Immature natural killer cell (primary cell): Measurements from ENCODE around the gene PCDHGC3. TPM values are rescaled to one million over a fixed set of nuclear protein-coding genes. Genes with fewer than 3 reads are reported as not detected.

Experiments used
- DNase-seq, 3 donors: peaks; one replicate each; pipeline ENCODE4 v3.0.0; 2022; ENCODE audit warnings: mixed read lengths in 1 of 3
- H3K27ac Mint-ChIP-seq, 6 donors: one replicate each; pipeline ENCODE4 v1.8.0; 2020; ENCODE audit warnings: mixed read lengths in 6 of 6, mild to moderate bottlenecking in 5 of 6, inconsistent platforms in 4 of 6, moderate library complexity in 3 of 6
- H3K27me3 Mint-ChIP-seq, 3 donors: one replicate each; pipeline ENCODE4 v1.8.0; 2020 to 2021; ENCODE audit warnings: low read depth in 3 of 3, mild to moderate bottlenecking in 3 of 3, mixed read lengths in 3 of 3, moderate library complexity in 3 of 3, inconsistent platforms in 1 of 3
- H3K36me3 Mint-ChIP-seq, 3 donors: one replicate each; pipeline ENCODE4 v1.8.0; 2020; ENCODE audit warnings: mixed read lengths in 3 of 3, inconsistent platforms in 2 of 3, mild to moderate bottlenecking in 2 of 3
- H3K4me1 Mint-ChIP-seq, 2 donors: one replicate each; pipeline ENCODE4 v1.8.0; 2020; ENCODE audit warnings: inconsistent platforms in 2 of 2, mild to moderate bottlenecking in 2 of 2, mixed read lengths in 2 of 2, moderate library complexity in 1 of 2
- H3K4me3 Mint-ChIP-seq, 5 donors: one replicate each; pipeline ENCODE4 v1.8.0; 2020; ENCODE audit warnings: mild to moderate bottlenecking in 5 of 5, mixed read lengths in 5 of 5, inconsistent platforms in 3 of 5, moderate library complexity in 3 of 5
- H3K9me3 Mint-ChIP-seq, 6 donors: one replicate each; pipeline ENCODE4 v1.8.0; 2020; ENCODE audit warnings: mild to moderate bottlenecking in 6 of 6, mixed read lengths in 6 of 6, inconsistent platforms in 4 of 6, moderate library complexity in 3 of 6
- polyA plus RNA-seq, 3 donors: library from polyadenylated mRNA; unstranded; fragments of 300-500 nt; fragmentation: Illumina TruSeq; gene quantifications; one replicate each; pipeline ENCODE4 v1.2.3, GENCODE V29; 2021

The PCDHGC3 gene
- polyA plus RNA-seq, 3 donors from 2014 or later, result 0.63 to 1.3 (median 0.77) TPM

DNA sequence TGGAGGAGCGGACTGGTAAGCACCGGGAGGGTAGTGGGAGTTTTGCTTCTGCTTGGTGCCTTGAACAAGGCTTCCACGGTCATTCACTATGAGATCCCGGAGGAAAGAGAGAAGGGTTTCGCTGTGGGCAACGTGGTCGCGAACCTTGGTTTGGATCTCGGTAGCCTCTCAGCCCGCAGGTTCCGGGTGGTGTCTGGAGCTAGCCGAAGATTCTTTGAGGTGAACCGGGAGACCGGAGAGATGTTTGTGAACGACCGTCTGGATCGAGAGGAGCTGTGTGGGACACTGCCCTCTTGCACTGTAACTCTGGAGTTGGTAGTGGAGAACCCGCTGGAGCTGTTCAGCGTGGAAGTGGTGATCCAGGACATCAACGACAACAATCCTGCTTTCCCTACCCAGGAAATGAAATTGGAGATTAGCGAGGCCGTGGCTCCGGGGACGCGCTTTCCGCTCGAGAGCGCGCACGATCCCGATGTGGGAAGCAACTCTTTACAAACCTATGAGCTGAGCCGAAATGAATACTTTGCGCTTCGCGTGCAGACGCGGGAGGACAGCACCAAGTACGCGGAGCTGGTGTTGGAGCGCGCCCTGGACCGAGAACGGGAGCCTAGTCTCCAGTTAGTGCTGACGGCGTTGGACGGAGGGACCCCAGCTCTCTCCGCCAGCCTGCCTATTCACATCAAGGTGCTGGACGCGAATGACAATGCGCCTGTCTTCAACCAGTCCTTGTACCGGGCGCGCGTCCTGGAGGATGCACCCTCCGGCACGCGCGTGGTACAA lies 556 bp downstream of the PCDHGC3 start:
- no peaks in the 10 kb centered on the region for H3K36me3 Mint-ChIP-seq
- DNase-seq, result no peak
- peaks cover 19 to 20% of the 10 kb centered on the region in 2 donors for H3K4me1 Mint-ChIP-seq
- no peak overlapping the region for H3K27ac Mint-ChIP-seq
- peaks cover 15 to 36% (median 25%) of the 10 kb centered on the region in 3 donors for H3K27me3 Mint-ChIP-seq
- H3K9me3 Mint-ChIP-seq, result no peaks in the 10 kb centered on the region
- H3K4me3 Mint-ChIP-seq, result peak overlapping the region; percentile 64 to 88 (median 71)

DNA sequence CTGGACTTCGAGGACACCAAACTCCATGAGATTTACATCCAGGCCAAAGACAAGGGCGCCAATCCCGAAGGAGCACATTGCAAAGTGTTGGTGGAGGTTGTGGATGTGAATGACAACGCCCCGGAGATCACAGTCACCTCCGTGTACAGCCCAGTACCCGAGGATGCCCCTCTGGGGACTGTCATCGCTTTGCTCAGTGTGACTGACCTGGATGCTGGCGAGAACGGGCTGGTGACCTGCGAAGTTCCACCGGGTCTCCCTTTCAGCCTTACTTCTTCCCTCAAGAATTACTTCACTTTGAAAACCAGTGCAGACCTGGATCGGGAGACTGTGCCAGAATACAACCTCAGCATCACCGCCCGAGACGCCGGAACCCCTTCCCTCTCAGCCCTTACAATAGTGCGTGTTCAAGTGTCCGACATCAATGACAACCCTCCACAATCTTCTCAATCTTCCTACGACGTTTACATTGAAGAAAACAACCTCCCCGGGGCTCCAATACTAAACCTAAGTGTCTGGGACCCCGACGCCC lies 1.3 kb downstream of the PCDHGC3 start:
- H3K27ac Mint-ChIP-seq, result no peak overlapping the region
- peaks cover 15 to 40% (median 25%) of the 10 kb centered on the region in 3 donors for H3K27me3 Mint-ChIP-seq
- peaks cover 19 to 20% of the 10 kb centered on the region in 2 donors for H3K4me1 Mint-ChIP-seq
- H3K36me3 Mint-ChIP-seq, result no peaks in the 10 kb centered on the region
- H3K9me3 Mint-ChIP-seq, result no peaks in the 10 kb centered on the region
- H3K4me3 Mint-ChIP-seq, result peak overlapping the region in 3 of 5 donors; percentile 71 to 88 (median 75)
- DNase-seq, result no peak

DNA sequence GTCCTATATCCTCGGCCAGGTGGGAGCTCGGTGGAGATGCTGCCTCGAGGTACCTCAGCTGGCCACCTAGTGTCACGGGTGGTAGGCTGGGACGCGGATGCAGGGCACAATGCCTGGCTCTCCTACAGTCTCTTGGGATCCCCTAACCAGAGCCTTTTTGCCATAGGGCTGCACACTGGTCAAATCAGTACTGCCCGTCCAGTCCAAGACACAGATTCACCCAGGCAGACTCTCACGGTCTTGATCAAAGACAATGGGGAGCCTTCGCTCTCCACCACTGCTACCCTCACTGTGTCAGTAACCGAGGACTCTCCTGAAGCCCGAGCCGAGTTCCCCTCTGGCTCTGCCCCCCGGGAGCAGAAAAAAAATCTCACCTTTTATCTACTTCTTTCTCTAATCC lies 2.0 kb downstream of the PCDHGC3 start:
- no peak overlapping the region for H3K4me3 Mint-ChIP-seq

DNA sequence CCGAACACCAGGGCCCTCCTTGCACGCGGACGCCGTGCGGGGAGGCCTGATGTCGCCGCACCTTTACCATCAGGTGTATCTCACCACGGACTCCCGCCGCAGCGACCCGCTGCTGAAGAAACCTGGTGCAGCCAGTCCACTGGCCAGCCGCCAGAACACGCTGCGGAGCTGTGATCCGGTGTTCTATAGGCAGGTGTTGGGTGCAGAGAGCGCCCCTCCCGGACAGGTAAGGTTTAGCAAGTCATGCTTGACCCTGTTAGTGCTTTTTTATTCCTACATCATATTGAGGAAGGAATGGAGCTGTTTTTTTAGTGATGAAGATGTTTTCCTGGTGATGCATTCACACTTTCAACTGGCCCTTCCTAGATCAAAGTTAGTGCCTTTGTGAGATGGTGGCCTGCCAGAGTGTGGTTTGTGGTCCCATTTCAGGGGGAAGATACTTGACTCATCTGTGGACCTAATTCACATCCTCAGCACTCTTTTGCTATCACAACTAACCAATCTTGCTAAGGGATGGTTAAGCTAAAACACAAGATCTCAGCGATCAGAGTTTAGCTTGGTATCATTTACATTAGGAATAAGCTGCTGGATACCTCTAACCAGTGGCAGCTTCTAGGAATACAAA lies 2.7 kb downstream of the PCDHGC3 start:
- Mint-ChIP-seq H3K27me3 (peaks cover 15 to 45% (median 33%) of the 10 kb centered on the region in 3 donors), H3K27ac (no peak overlapping the region)

More for the DNA sequence above, 2.0 kb downstream of the PCDHGC3 start:
- Mint-ChIP-seq H3K4me1 (peaks cover 19 to 20% of the 10 kb centered on the region in 2 donors), H3K36me3 (no peaks in the 10 kb centered on the region), H3K9me3 (no peaks in the 10 kb centered on the region), H3K27me3 (peaks cover 15 to 45% (median 29%) of the 10 kb centered on the region in 3 donors), H3K27ac (no peak overlapping the region)
- DNase-seq, result no peak

DNA sequence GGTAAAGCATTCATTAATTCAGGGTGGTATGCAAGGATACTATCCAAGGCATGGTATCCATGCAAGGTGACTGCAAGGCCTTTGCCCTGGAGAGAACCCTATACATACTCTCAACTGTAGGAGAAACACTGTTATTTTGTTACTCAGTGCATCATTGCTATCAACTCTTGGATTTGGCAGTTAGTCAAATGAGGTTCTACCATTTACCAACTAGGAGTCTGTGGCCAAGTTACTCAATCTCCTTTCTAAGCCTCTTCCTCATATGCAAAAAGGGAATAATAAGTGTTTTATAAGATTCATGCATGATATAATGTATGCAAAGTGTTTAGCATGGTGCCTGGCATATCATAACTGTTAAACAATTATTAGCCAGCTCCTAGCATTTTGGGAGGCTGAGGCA lies 4.0 kb downstream of the PCDHGC3 start:
- H3K9me3 Mint-ChIP-seq, result no peaks in the 10 kb centered on the region
- H3K4me3 Mint-ChIP-seq, result no peak overlapping the region

More for the DNA sequence above, 2.7 kb downstream of the PCDHGC3 start:
- Mint-ChIP-seq H3K4me1 (peaks cover 19 to 20% of the 10 kb centered on the region in 2 donors), H3K4me3 (no peak overlapping the region), H3K9me3 (no peaks in the 10 kb centered on the region), H3K36me3 (no peaks in the 10 kb centered on the region)
- no peak for DNase-seq

DNA sequence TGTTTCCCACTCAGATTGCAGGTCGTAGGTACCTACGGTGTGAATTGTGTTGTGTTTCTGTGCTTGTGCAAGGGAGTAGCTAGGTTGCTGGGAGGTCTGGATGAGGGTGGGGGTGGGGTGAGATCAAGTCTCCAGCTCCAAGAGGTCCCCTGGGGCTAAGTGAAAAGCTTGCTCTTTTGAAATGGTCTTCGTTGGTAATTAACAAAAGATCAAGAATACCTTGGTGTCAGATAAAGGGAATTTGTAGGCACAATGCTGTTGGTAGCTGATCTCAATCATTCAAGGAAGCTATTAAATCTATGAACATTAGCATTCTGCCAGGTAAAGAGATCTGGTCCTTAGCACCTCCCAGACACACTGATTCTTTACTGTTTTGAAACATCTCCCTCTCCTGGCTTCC lies 8.1 kb downstream of the PCDHGC3 start:
- peaks cover 2 to 9% of the 10 kb centered on the region in 2 donors for H3K4me1 Mint-ChIP-seq
- H3K4me3 Mint-ChIP-seq, result no peak overlapping the region
- H3K27ac Mint-ChIP-seq, result no peak overlapping the region
- no peak for DNase-seq
- H3K9me3 Mint-ChIP-seq, result peaks cover 0 to 3% (median 0%) of the 10 kb centered on the region in 6 donors
- no peaks in the 10 kb centered on the region for H3K36me3 Mint-ChIP-seq
- peaks cover 8 to 42% (median 21%) of the 10 kb centered on the region in 3 donors for H3K27me3 Mint-ChIP-seq

More for the DNA sequence above, 4.0 kb downstream of the PCDHGC3 start:
- H3K27ac Mint-ChIP-seq, result no peak overlapping the region
- H3K36me3 Mint-ChIP-seq, result no peaks in the 10 kb centered on the region
- DNase-seq, result no peak
- peaks cover 20 to 26% of the 10 kb centered on the region in 2 donors for H3K4me1 Mint-ChIP-seq
- peaks cover 15 to 48% (median 37%) of the 10 kb centered on the region in 3 donors for H3K27me3 Mint-ChIP-seq

DNA sequence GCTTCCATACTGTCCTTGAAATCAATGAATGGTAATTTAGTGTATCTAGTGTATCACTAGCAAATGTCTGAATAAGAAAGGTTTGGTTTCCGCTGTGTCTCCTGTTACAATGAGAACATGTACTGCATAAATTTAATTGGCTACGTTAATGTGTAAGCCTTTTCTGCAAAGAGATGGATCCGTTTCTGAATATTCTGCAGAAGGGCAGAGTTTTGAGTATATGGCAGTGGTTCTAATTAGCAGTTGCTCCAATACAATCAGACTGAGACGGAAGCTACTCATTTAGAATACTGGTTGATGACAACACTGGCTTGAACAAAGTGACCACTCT lies 8.5 kb downstream of the PCDHGC3 start:
- DNase-seq, result no peak
- H3K9me3 Mint-ChIP-seq, result peaks cover 0 to 3% (median 0%) of the 10 kb centered on the region in 6 donors
- no peak overlapping the region for H3K27ac Mint-ChIP-seq
- H3K27me3 Mint-ChIP-seq, result peaks cover 8 to 41% (median 21%) of the 10 kb centered on the region in 3 donors
- peaks cover 2 to 9% of the 10 kb centered on the region in 2 donors for H3K4me1 Mint-ChIP-seq
- no peaks in the 10 kb centered on the region for H3K36me3 Mint-ChIP-seq
- H3K4me3 Mint-ChIP-seq, result peak overlapping the region in 2 of 5 donors; percentile 11 to 34

DNA sequence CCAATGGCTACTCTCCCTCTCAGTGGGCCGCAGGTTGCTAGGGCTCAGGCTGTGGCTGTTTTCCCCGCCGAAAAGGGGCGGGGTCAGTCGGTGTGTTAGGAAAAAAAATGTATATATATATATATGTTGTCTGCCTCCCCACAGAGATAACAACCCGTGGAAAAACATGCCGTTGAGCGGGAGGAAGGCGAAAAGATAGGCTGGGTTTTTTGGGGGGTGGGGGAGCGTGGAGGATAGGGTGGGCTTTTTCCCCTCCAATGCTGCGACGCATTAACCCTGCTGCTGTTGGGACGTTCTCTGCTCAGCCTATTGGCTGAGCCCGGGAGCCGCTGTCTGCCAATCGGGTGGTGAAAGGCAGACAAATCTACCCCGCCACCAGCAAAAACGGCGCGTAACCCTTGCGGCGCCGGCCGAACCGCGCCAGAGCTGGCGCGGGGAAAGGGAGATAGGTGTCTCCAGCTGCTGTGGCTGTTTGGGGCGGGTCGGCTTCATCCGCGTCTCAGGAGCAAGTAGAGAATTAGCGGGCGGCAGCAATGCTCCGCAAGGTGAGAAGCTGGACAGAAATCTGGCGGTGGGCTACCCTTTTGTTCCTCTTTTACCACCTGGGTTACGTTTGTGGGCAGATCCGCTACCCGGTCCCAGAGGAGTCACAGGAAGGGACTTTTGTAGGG lies 9.0 kb downstream of the PCDHGC3 start, which contains the start of gene PCDHGC4:
Gene PCDHGC4 (plus strand): TSS at position 390 of the 671 bp plus-strand sequence. CDS start 144 bp downstream, at position 534.
- Mint-ChIP-seq H3K4me1 (peaks cover 2 to 9% of the 10 kb centered on the region in 2 donors), H3K36me3 (no peaks in the 10 kb centered on the region), H3K9me3 (peaks cover 0 to 3% (median 0%) of the 10 kb centered on the region in 6 donors), H3K27me3 (peaks cover 11 to 36% (median 17%) of the 10 kb centered on the region in 3 donors), H3K27ac (no peak within 1 kb of the TSS), H3K4me3 (peak within 1 kb of the TSS in 4 of 5 donors; percentile 11 to 34 (median 14))
- no peak for DNase-seq

DNA sequence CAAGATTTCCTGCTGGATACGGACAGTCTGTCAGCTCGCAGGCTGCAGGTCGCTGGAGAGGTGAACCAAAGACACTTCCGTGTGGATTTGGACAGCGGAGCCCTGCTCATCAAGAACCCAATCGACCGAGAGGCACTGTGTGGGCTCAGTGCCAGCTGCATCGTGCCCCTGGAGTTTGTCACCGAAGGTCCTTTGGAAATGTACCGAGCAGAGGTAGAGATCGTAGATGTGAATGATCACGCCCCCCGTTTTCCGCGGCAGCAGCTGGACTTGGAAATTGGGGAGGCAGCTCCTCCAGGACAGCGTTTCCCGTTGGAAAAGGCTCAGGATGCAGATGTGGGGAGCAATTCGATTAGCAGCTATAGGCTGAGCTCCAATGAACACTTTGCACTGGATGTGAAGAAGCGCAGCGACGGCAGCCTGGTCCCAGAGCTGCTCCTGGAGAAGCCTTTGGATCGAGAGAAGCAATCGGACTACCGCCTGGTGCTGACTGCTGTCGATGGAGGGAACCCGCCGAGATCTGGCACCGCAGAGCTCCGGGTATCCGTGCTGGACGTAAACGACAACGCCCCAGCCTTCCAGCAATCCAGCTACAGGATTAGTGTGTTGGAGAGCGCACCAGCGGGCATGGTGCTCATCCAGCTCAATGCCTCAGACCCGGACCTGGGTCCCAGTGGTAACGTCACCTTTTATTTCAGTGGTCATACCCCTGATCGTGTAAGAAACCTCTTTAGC lies 9.7 kb downstream of the PCDHGC3 start:
- Mint-ChIP-seq H3K9me3 (peaks cover 0 to 3% (median 0%) of the 10 kb centered on the region in 6 donors), H3K4me1 (peaks cover 2 to 9% of the 10 kb centered on the region in 2 donors), H3K4me3 (no peak overlapping the region), H3K27ac (no peak overlapping the region), H3K36me3 (no peaks in the 10 kb centered on the region), H3K27me3 (peaks cover 12 to 33% (median 20%) of the 10 kb centered on the region in 3 donors)
- no peak for DNase-seq

DNA sequence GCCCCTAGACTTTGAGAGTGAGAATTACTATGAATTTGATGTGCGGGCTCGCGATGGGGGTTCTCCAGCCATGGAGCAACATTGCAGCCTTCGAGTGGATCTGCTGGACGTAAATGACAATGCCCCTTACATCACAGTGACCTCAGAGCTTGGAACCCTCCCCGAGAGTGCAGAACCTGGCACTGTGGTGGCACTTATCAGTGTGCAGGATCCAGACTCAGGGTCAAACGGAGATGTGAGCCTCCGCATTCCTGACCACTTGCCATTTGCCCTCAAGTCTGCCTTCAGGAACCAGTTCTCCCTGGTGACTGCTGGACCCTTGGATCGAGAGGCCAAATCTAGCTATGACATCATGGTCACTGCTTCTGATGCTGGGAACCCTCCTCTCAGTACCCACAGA lies 10.3 kb downstream of the PCDHGC3 start:
- Mint-ChIP-seq H3K4me1 (peaks cover 2 to 9% of the 10 kb centered on the region in 2 donors), H3K27ac (no peak overlapping the region), H3K27me3 (peaks cover 12 to 30% (median 26%) of the 10 kb centered on the region in 3 donors), H3K36me3 (peaks cover 0 to 4% (median 0%) of the 10 kb centered on the region in 3 donors), H3K9me3 (peaks cover 0 to 6% (median 0%) of the 10 kb centered on the region in 6 donors), H3K4me3 (no peak overlapping the region)
- no peak for DNase-seq

DNA sequence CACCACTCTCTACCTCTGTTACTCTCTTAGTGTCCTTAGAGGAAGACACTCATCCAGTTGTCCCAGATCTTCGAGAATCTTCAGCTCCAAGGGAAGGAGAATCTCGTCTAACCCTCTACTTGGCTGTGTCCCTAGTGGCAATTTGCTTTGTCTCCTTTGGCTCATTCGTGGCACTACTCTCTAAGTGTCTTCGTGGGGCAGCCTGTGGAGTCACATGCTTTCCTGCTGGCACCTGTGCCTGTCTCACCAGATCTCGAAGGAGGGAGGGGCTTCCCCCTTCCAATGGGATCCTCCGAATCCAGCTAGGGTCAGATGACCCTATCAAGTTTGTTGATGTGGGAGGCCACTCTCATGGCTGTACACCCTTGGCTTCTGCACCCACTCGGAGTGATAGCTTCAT lies 11.4 kb downstream of the PCDHGC3 start:
- peaks cover 0 to 4% (median 0%) of the 10 kb centered on the region in 3 donors for H3K36me3 Mint-ChIP-seq
- no peak overlapping the region for H3K27ac Mint-ChIP-seq

DNA sequence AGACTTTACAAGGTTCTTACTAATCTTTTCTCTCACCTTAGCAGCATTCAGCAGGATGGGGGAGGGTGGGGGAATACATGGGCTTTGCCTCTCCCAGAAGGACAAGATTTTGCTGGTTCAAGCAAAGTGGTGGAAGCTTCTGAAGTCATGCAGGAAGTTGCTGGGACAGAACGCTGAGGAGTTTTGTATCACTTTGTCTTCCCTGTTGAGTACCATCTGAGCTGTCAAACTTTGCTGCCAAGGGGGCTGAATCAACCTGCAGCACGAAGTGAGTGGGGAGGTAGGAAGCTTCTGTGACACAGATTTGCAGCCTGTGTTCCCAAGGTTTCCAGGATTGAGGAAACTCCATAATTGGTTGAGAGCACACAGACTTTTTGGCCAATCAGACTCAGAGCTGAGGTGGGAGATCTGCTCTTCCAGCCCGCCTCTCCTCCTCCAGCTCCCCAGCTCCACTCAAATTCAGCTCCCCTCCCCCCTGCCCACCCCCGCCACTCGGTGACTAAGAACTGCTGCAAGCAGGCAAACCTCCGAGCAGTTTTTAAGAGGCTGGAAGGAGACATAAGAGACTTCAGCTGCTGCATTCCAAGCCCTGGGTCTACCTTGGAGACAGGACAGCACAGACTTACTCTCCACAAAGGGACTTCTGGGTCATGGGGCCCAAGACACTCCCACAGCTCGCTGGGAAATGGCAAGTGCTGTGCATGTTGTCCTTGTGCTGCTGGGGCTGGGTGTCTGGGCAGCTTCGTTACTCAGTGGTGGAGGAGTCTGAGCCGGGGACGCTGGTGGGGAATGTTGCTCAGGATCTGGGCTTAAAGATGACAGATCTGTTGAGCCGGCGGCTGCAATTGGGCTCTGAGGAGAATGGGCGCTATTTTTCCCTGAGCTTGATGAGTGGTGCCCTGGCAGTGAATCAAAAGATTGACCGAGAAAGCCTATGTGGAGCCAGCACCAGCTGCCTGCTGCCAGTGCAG lies 13.1 kb downstream of the PCDHGC3 start, which contains the start of gene PCDHGC5:
Gene PCDHGC5 (plus strand): TSS at position 491 of the 971 bp plus-strand sequence. CDS start 160 bp downstream, at position 651.
- no peak within 1 kb of the TSS for H3K27ac Mint-ChIP-seq
- H3K4me3 Mint-ChIP-seq, result no peak within 1 kb of the TSS
- peaks cover 0 to 4% (median 0%) of the 10 kb centered on the region in 3 donors for H3K36me3 Mint-ChIP-seq
- peaks cover 6 to 22% of the 10 kb centered on the region in 2 donors for H3K4me1 Mint-ChIP-seq
- DNase-seq, result no peak
- peaks cover 12 to 29% (median 22%) of the 10 kb centered on the region in 3 donors for H3K27me3 Mint-ChIP-seq
- H3K9me3 Mint-ChIP-seq, result peaks cover 0 to 6% (median 0%) of the 10 kb centered on the region in 6 donors

More for the DNA sequence above, 11.4 kb downstream of the PCDHGC3 start:
- no peak for DNase-seq
- peaks cover 0 to 6% (median 0%) of the 10 kb centered on the region in 6 donors for H3K9me3 Mint-ChIP-seq
- peaks cover 12 to 31% (median 29%) of the 10 kb centered on the region in 3 donors for H3K27me3 Mint-ChIP-seq
- peaks cover 6 to 12% of the 10 kb centered on the region in 2 donors for H3K4me1 Mint-ChIP-seq
- H3K4me3 Mint-ChIP-seq, result no peak overlapping the region
